Activated B cell treated with CpG ODN at 0.5 μM for 24 hours (primary cell): Measurements from ENCODE around the gene TBC1D7. TPM values are rescaled to one million over a fixed set of nuclear protein-coding genes. Genes with fewer than 3 reads are reported as not detected.

Experiments used
- ATAC-seq: fragments of 200-7000 bp; cut with Tn5 transposase; one replicate; pipeline ENCODE4 v1.10.0; 2021; ENCODE audit warnings: low read depth, mild to moderate bottlenecking, moderate library complexity
- CTCF ChIA-PET: fragments of 350-600 bp; sonication (Branson Sonifier 250); formaldehyde crosslinking; loops from one replicate; lab custom pipeline; 2021; ENCODE audit warnings: antibody characterized with exemption; lab: Charles Lee
- POLR2A ChIA-PET: fragments of 350-600 bp; sonication (Branson Sonifier 250); formaldehyde crosslinking; loops from one replicate; lab custom pipeline; 2021; ENCODE audit warnings: antibody characterized with exemption; lab: Charles Lee
- DNase-seq: peaks from one replicate; pipeline ENCODE4 v3.0.0; 2022
- H3K27ac Mint-ChIP-seq: one replicate; pipeline ENCODE4 v1.8.0; 2020; ENCODE audit warnings: mixed read lengths
- H3K27me3 Mint-ChIP-seq: one replicate; pipeline ENCODE4 v1.8.0; 2021; ENCODE audit warnings: mixed read lengths
- H3K36me3 Mint-ChIP-seq: one replicate; pipeline ENCODE4 v1.8.0; 2021; ENCODE audit warnings: low read depth, mixed read lengths
- H3K4me1 Mint-ChIP-seq: one replicate; pipeline ENCODE4 v1.8.0; 2021; ENCODE audit warnings: mixed read lengths
- H3K4me3 Mint-ChIP-seq: one replicate; pipeline ENCODE4 v1.8.0; 2020; ENCODE audit warnings: mild to moderate bottlenecking, mixed read lengths
- H3K9me3 Mint-ChIP-seq: one replicate; pipeline ENCODE4 v1.8.0; 2020; ENCODE audit warnings: mixed read lengths
- CTCF ChIP-seq: fragments of 200-600 bp; IDR thresholded peaks from one replicate; pipeline ENCODE4 v1.8.0; 2022; ENCODE audit warnings: antibody characterized with exemption, mild to moderate bottlenecking
- intact Hi-C: fragments of 100-400 bp; cut with micrococcal nuclease; formaldehyde crosslinking; loops from one replicate; pipeline ENCODE4 v1.15.1; 2024
- total RNA-seq: library from RNA; stranded (reverse); gene quantifications from 2 replicates; pipeline ENCODE4 v1.2.3, GENCODE V29; 2022

TBC1D7 gene
- total RNA-seq, 1 donor from 2014 or later = 18.5 TPM

GRCh38 chr6:13305288-13305687 is 23.0 kb downstream of the TBC1D7 start:
- Mint-ChIP-seq H3K27me3 (no peaks in the 10 kb centered on the region), H3K27ac (peak overlapping the region; percentile 92), H3K36me3 (peaks cover 48% of the 10 kb centered on the region), H3K4me1 (peaks cover 56% of the 10 kb centered on the region), H3K9me3 (no peaks in the 10 kb centered on the region), H3K4me3 (peak overlapping the region; percentile 63)
- CTCF ChIA-PET = interaction anchor here (0.8 to 2.2 kb wide), 6 partner anchors 20 to 394 kb away, joined by 3 to 15 read pairs (median 4); no protein-coding TSS in a partner anchor
- no peak for TF ChIP-seq CTCF
- ATAC-seq (no peak), DNase-seq (no peak)
- intact Hi-C loops = no loop called here
- POLR2A ChIA-PET = interaction anchor here (0.6 to 5.4 kb wide), 11 partner anchors 9 to 269 kb away, joined by 3 to 80 read pairs (median 4); partner anchors contain the start of genes SIRT5 and TBC1D7

GRCh38 chr6:13304580-13305260 is 23.6 kb downstream of the TBC1D7 start:
- DNase-seq (no peak), ATAC-seq (peak; percentile 34)
- no peaks in the 10 kb centered on the region for H3K27me3 Mint-ChIP-seq
- CTCF ChIA-PET = interaction anchor here (0.8 to 2.2 kb wide), 6 partner anchors 19 to 393 kb away, joined by 3 to 15 read pairs (median 4); no protein-coding TSS in a partner anchor
- no peaks in the 10 kb centered on the region for H3K9me3 Mint-ChIP-seq
- H3K4me1 Mint-ChIP-seq = peaks cover 62% of the 10 kb centered on the region
- H3K36me3 Mint-ChIP-seq = peaks cover 45% of the 10 kb centered on the region
- H3K4me3 Mint-ChIP-seq = peak overlapping the region; percentile 63
- intact Hi-C loops = no loop called here
- POLR2A ChIA-PET = interaction anchor here (0.6 to 5.4 kb wide), 15 partner anchors 10 to 389 kb away, joined by 3 to 80 read pairs (median 4); partner anchors contain the start of genes NOL7, SIRT5 and TBC1D7
- no peak for TF ChIP-seq CTCF
- H3K27ac Mint-ChIP-seq = peak overlapping the region; percentile 92

GRCh38 chr6:13304101-13304500 is 24.2 kb downstream of the TBC1D7 start:
- Mint-ChIP-seq H3K27ac (peak overlapping the region; percentile 92), H3K27me3 (no peaks in the 10 kb centered on the region), H3K9me3 (no peaks in the 10 kb centered on the region), H3K36me3 (peaks cover 42% of the 10 kb centered on the region), H3K4me1 (peaks cover 68% of the 10 kb centered on the region), H3K4me3 (peak overlapping the region; percentile 63)
- ChIA-PET CTCF (interaction anchor here (0.9 to 2.2 kb wide), 5 partner anchors 28 to 393 kb away, joined by 3 to 15 read pairs (median 4); no protein-coding TSS in a partner anchor), POLR2A (interaction anchor here (1.0 to 5.4 kb wide), 9 partner anchors 11 to 311 kb away, joined by 4 to 80 read pairs (median 15); partner anchors contain the start of genes NOL7, SIRT5 and TBC1D7)
- DNase-seq (no peak), ATAC-seq (no peak)
- intact Hi-C loops = no loop called here
- no peak for TF ChIP-seq CTCF

- DNase-seq = no peak
- TF ChIP-seq CTCF = no peak
- CTCF ChIA-PET = interaction anchor here (0.9 to 2.2 kb wide), 4 partner anchors 28 to 110 kb away, joined by 3 to 15 read pairs (median 5); no protein-coding TSS in a partner anchor
- peak overlapping the region; percentile 92 for H3K27ac Mint-ChIP-seq
- POLR2A ChIA-PET = interaction anchor here (0.7 to 5.4 kb wide), 13 partner anchors 10 to 792 kb away, joined by 3 to 80 read pairs (median 8); partner anchors contain the start of genes NOL7, SIRT5 and TBC1D7
- intact Hi-C loops = loop anchor here (1.0 to 2.0 kb wide), 7 partner anchors 25 to 1293 kb away; partner anchors contain the start of genes NOL7 and TBC1D7
- H3K36me3 Mint-ChIP-seq = peaks cover 37% of the 10 kb centered on the region
- no peaks in the 10 kb centered on the region for H3K9me3 Mint-ChIP-seq
- H3K4me3 Mint-ChIP-seq = peak overlapping the region; percentile 63
- peak; percentile 12 for ATAC-seq
- no peaks in the 10 kb centered on the region for H3K27me3 Mint-ChIP-seq
- H3K4me1 Mint-ChIP-seq = peaks cover 72% of the 10 kb centered on the region
Observed at GRCh38 chr6:13303668-13304017, 24.7 kb downstream of the TBC1D7 start.
